ENCODE data around the gene PAPPA.

Gene PAPPA

GRCh38 chr9:116152390-116152789 lies 1.2 kb upstream of the PAPPA start:
- no peak for DNase-seq

DNA sequence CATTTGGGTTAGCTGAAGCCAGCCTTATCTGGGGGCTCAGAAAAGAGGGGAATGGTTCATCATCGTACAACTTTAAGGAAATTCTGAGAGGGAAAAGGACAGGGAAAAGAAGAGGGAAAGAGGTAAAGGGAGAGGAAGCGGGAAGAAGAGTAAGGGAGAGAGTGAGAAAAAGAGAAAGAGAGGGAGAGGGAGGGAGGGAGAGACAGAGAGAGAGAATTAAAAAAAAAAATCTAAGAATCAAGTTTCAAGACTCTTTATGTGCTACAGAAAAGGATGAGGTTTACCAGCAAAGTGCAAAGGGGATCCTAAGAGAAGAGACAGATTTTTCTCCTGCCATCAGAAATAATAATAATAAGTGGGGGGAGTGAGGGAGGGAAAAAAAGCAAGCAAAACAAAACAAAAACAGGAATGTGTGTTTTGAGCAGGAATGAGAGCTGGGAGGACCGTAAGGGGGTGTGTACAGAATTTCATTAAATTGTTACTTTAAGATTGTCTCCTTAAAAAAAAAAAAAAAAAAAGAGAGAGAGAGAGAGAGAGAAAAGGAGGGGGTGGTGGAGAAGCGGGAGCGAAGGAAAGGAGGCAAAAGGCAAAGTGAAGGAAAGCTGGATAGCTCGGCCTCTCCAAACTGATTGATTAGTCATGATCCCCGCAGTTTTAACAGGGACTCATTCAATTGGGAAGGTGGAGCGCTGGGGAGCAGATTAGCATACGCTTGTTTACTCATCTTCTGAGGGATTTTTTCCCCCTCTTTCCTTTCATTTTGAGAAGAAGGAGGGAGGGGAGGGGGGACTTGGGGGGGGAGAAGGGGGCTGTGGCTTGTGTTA lies 438 bp upstream of the PAPPA start:
- no peak for DNase-seq

- no peak for DNase-seq
Measured at GRCh38 chr9:116154334-116154975, 864 bp downstream of the PAPPA start.

- DNase-seq = no peak
Measured at GRCh38 chr9:116154976-116155697, 1.5 kb downstream of the PAPPA start.

DNA sequence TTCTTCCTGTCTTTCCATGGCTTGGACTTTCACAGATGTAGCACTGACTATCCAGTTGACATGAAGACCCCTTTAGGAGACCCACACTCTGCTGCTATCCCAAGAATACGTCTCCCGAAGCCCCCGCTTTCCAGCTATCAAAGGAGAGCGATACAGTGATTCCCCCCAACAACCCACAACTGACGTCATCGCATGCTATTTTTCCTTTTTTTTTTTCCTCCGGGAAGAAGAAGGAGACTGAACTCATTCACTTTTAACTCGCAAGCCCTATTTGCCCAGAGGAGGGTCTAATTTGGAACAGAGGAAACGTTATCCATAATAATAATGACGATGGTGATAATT lies 2.1 kb downstream of the PAPPA start:
- no peak for DNase-seq

DNA sequence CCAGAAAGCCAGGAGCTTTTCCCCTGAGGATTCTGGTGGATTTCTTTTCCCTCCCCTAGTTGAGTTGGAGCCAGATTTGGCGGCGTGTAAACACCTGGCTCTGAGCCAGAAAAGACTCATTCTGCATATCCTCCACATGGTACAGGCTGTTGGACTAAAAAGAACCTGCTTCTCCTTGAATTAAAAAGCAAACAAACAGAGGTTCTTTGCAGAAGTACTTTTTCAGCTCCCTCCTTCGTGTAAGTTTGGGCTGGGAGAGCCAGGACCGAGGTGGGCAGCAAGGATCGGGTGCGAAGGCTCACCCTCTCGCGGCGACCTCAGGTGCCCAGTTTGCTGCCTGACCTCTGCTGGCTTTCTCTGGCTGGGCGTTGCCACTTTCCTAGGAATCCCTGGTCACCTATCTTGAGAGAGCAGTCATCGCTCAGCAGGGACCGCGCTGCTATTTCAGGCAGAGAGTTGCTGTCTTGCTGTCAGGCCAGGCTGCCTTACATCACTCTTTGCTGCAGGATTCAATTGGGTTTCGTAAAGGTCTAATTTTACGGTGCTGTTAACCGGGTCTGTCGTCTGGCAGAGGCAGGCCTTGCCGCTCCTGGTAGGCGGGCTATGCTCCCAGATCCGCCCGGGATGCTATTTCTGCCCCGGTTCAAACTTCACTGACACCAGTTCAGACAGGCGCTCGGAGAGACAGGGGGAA lies 3.2 kb downstream of the PAPPA start:
- DNase-seq = no peak

DNA sequence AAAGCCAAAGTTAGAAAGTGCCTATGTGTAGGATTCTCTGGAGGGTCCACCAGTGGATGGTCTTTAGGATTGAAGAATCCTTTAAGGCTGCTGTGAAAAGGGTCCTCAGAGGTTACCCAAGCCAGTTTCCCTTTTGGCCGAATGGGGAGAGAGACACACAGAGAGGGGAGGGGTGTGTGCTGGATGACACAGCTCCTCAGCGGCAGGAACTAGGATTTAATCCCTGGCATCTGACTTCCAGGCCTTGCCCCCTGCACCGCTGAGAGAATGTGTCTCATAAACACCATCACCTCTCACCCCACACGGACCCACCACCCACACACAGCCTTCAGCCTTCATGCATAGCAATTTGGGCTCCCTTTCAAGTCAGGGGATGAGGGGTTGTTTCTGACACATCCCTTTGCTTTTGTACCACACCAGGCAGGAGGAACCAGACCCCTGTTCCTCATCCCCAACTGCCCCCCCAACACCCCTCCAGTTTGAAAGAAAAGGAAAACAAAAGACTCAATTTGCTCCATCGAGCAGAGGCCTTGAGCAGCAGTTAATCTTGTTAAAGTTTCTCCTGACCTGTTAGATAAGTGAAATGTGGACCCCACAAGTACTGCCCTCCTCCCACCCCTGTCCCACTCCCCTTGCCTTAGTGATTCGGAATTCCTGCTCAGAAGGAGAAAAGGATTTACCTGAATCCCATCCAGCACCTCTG lies 4.0 kb downstream of the PAPPA start:
- no peak for DNase-seq

DNA sequence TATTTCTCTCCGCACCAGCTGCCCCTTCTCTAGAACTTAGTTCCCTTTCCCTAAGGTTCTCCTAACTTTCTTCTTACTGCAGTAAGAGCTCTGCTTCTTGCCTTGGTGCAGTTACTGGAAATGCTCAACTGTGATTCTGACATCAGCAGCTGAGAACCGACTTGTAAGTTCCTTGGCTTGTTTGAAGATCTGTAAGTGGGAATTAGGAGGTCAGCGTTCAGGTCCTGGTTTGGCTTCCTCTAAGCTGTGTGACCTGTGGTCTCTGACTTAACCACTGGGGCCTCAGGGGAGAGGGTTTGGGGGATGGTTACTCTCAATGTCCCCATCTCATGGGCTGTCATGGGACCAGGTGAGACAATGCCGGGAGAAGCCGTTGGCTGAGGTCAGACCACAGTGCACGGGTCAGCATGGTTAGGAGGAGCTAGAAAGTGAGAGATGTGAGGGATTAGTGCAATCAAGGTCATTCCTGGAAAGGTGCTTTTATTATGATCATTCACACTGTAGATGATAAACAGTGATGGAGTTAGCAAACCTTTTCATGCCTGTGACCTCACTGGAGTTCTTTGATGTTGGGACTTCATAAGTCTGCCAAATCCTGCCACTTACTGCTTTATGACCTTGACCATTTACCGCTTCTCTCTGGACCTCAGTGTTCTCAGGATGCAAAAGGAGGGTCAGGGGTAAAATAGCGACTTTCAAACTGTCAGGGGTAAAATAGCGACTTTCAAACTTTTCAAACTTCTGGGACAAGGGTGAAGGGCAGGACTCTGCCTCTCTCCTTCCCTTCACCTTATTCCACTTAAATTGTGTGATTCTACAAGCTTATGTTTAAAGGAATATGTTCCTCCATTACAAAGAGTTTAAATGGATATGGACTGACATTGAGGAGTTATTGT lies 7.3 kb downstream of the PAPPA start:
- DNase-seq = no peak

DNA sequence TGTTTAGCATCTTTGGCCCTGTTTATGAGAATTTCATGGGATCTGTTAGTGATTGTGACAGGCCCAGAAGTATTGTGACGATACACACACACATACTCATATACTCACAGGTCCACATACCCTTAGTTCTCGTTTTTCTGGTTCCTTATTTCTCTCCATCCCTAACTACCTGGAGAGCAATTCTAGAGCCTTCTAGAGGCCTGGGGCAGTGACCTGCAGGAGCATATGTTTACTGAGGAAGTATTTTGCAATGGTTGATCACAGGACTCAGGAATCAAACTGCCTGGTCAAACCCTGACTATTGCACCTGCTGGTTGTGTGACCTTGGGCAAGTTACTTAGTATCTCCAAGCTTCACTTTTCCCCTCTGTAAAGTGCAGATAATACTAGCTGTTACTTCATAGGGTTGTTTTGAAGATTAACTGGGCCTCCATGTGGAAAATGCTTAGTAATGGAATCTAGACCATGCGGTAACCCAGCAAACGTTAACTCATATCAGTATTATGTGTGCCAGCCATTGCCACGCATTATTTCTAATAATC lies 8.7 kb downstream of the PAPPA start:
- DNase-seq = no peak

DNA sequence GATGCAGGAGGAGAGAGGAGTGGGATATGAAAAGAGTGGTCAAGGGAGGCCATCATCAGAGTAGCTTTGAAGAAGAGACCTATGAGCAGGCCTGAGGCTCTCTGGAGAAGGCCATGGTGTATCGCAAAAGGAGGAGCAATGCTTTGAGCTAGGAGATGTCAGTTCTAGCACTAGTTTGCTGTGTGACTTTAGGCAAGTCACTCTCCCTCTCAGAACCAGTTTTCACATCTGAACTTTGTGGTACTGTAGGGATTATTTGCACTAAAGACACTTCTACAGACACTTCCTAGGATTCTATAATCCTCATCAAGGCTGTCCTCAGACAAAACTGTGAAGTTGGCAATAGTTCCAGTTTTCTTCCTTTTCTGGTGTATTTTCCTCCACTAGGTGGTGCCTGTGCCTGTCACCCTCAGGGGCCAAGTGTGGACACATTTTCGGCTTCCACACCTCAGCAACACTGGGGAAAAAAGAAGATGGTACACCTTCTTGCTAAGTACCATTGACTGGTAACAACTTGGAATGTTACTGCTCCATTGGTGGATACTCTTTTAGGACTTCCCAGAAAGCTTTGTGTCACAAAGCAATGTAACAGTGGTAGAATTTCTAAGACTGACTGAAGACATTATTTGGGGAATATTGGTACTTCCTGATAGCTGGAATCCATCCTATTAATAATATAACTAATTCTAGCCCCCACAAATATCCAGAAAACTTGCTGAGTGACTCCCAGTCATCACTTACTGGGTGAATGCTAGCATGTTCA lies 9.9 kb downstream of the PAPPA start:
- no peak for DNase-seq

- DNase-seq = no peak
Measured at GRCh38 chr9:116165912-116166311, 12.3 kb downstream of the PAPPA start.

GRCh38 chr9:116166713-116167112 lies 13.1 kb downstream of the PAPPA start:
- DNase-seq = no peak

GRCh38 chr9:116168231-116168630 lies 14.6 kb downstream of the PAPPA start:
- no peak for DNase-seq

- no peak for DNase-seq
Measured at GRCh38 chr9:116172216-116172615, 18.6 kb downstream of the PAPPA start.

- no peak for DNase-seq
Measured at GRCh38 chr9:116174347-116174746, 20.8 kb downstream of the PAPPA start.

- DNase-seq = no peak
Measured at GRCh38 chr9:116175614-116176013, 22.0 kb downstream of the PAPPA start.

DNA sequence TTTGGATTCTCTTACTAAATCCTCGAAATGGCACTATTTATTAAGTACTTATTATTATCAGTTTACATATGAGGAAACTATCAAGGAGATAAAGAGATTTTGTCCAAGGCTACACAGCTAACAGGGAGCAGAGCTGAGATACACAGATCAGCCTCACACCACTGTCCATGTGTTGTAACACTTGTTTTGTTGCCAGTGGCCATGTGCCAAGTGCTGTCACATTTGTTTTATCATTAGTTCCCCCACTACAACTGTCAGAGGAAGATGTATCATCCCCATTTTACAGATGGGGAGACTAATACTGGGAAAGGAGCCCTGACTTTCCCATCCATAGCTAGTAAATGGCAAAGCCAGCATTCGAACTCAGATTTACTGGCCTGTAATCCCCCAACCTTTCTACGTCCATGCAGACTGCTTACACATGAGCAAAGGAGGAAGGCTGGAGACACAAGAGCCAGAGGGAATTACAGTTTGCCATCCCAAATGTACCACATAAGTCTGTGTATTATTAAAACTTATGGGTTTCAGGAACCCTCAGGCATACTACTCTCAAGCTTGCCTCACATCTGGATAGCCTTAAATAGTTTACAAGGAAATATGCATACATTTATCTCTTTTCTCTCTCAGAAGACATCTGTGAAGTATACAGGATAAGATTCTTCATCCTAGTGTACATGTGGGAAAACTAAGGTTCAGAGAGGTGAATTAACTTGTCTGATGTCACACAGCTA lies 25.1 kb downstream of the PAPPA start:
- no peak for DNase-seq

DNA sequence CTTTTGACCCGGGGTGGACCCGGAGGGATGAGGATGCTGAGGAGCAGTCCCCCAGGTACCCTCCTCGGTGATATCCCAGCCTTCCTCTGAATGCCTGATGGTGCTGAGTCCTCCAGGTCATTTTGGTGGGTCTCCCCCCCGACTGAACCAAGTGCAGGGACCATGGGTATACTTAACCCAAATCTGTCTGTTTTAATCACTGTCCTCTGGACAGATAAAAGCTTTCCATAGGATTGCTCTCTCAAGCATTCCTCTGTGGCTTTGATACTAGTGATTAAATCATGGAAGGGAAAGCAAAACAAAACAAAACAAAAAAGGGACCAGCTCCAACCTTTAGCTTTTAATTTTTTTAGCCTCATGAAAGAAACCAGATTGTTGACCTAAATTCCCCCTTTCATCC lies 26.0 kb downstream of the PAPPA start:
- DNase-seq = no peak

GRCh38 chr9:116181853-116182610 lies 28.4 kb downstream of the PAPPA start:
- DNase-seq = no peak
